Smooth muscle cell (in vitro differentiated cells): ENCODE measurements around the gene SYNGR1. TPM values are rescaled to one million over a fixed set of nuclear protein-coding genes. Genes with fewer than 3 reads are reported as not detected.

Source experiments
- DNase-seq: peaks from one replicate; lab custom pipeline; 2025; ENCODE audit not compliant: unreplicated experiment; lab: John Stamatoyannopoulos, UW
- H2AFZ ChIP-seq: fragments of 200-600 bp; sonication (generic); 2 replicates; pipeline ENCODE4 v1.6.0; 2016; ENCODE audit warnings: antibody characterized with exemption, low read depth, mild to moderate bottlenecking
- H3F3A ChIP-seq: fragments of 200-600 bp; sonication (generic); 2 replicates; pipeline ENCODE4 v1.6.0; 2017; ENCODE audit warnings: antibody characterized with exemption, low read depth
- H3K27ac ChIP-seq: fragments of 200-600 bp; sonication (generic); 2 replicates; pipeline ENCODE4 v1.5.1; 2016; ENCODE audit warnings: low read depth, mild to moderate bottlenecking
- H3K27me3 ChIP-seq: fragments of 200-600 bp; sonication (generic); 2 replicates; pipeline ENCODE4 v1.6.1; 2016; ENCODE audit warnings: low read depth, mild to moderate bottlenecking
- H3K36me3 ChIP-seq: fragments of 200-600 bp; sonication (generic); 2 replicates; pipeline ENCODE4 v1.5.1; 2016; ENCODE audit warnings: low read depth
- H3K4me1 ChIP-seq: fragments of 200-600 bp; sonication (generic); 2 replicates; pipeline ENCODE4 v1.5.1; 2016; ENCODE audit warnings: low read depth
- H3K4me2 ChIP-seq: fragments of 200-600 bp; sonication (generic); 2 replicates; pipeline ENCODE4 v1.6.0; 2016; ENCODE audit warnings: mild to moderate bottlenecking
- H3K4me3 ChIP-seq: fragments of 200-600 bp; sonication (generic); 2 replicates; pipeline ENCODE4 v1.5.1; 2016; ENCODE audit warnings: mild to moderate bottlenecking
- H3K79me2 ChIP-seq: fragments of 200-600 bp; sonication (generic); 2 replicates; pipeline ENCODE4 v1.6.0; 2016; ENCODE audit warnings: low read depth, mild to moderate bottlenecking
- H3K9ac ChIP-seq: fragments of 200-600 bp; sonication (generic); 2 replicates; pipeline ENCODE4 v1.6.0; 2016; ENCODE audit warnings: low read depth
- H3K9me3 ChIP-seq: fragments of 200-600 bp; sonication (generic); replicated peaks from 2 replicates; pipeline ENCODE4 v1.5.1; 2016; ENCODE audit warnings: low read depth
- H4K20me1 ChIP-seq: fragments of 200-600 bp; sonication (generic); 2 replicates; pipeline ENCODE4 v1.6.0; 2016; ENCODE audit warnings: low read depth
- CTCF ChIP-seq: fragments of 200-600 bp; sonication (generic); IDR thresholded peaks from 2 replicates; pipeline ENCODE4 v1.5.1; 2017; ENCODE audit warnings: borderline replicate concordance, mild to moderate bottlenecking, antibody characterized with exemption; ENCODE audit not compliant: insufficient read depth, poor library complexity, severe bottlenecking
- WGBS: methylation state at CpG from one replicate; pipeline ENCODE4 v1.1.7; 2016; ENCODE audit warnings: low lambda C conversion rate; 5-methylcytosine and 5-hydroxymethylcytosine counted together
- polyA plus RNA-seq: library from polyadenylated mRNA; unstranded; fragments of >200 nt; fragmentation: Nextera tagmentation; extraction: Ambion mirVana; gene quantifications from 2 replicates; pipeline ENCODE4 v1.2.1, GENCODE V29; 2016
- total RNA-seq: library from RNA; depleted of rRNA; stranded (reverse); fragments of >200 nt; gene quantifications from 2 replicates; pipeline ENCODE4 v1.2.3, GENCODE V29; 2014

The SYNGR1 gene
- total and polyA plus RNA-seq, 2 experiments from 2014 or later, result 26.7 to 58.0 TPM

DNA sequence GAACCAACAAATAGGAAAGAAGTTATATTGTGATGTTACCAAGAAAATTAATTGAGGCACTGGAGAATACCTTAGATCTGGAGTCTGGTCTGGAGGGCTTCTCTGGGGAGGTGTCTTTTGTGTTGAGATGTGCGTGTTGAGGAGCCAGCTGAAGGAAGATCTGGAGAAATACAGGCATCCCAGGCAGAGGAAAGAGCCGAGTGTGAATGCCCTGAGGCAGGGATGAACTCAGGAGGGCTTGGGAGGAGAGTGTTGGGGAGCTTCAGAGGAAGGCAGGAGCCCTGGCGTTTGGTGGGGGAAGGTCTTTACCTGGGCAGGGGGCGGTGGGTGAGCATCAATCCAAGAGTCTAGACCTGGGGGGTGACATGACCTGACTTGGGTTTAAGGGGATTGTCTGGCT lies 13.1 kb downstream of the SYNGR1 start:
- no peak for DNase-seq
- H3F3A ChIP-seq, result no peaks in the 10 kb centered on the region
- H4K20me1 ChIP-seq, result peaks cover 31% of the 10 kb centered on the region
- no peak overlapping the region for H3K27ac ChIP-seq
- no peaks in the 10 kb centered on the region for H3K4me1 ChIP-seq
- WGBS, result 81% methylated on average over 4 of the region's 4 CpGs
- no peak for TF ChIP-seq CTCF
- H3K4me2 ChIP-seq, result no peak overlapping the region
- no peak overlapping the region for H3K9ac ChIP-seq
- no peaks in the 10 kb centered on the region for H3K27me3 ChIP-seq
- no peaks in the 10 kb centered on the region for H3K36me3 ChIP-seq
- H3K9me3 ChIP-seq, result no peaks in the 10 kb centered on the region
- H2AFZ ChIP-seq, result no peak overlapping the region
- H3K4me3 ChIP-seq, result no peak overlapping the region
- H3K79me2 ChIP-seq, result no peaks in the 10 kb centered on the region

- 71% methylated on average over 19 of the region's 19 CpGs for WGBS
- Histone ChIP-seq H3K27ac (no peak overlapping the region), H3K79me2 (no peaks in the 10 kb centered on the region), H3K9me3 (no peaks in the 10 kb centered on the region), H2AFZ (no peak overlapping the region), H3K36me3 (no peaks in the 10 kb centered on the region), H3K4me2 (no peak overlapping the region), H3K4me3 (no peak overlapping the region), H3K27me3 (no peaks in the 10 kb centered on the region), H3F3A (no peaks in the 10 kb centered on the region), H4K20me1 (peaks cover 31% of the 10 kb centered on the region), H3K4me1 (no peaks in the 10 kb centered on the region), H3K9ac (no peak overlapping the region)
- TF ChIP-seq CTCF, result no peak
- DNase-seq, result no peak
Observed at GRCh38 chr22:39363751-39364515, 14.1 kb downstream of the SYNGR1 start.

GRCh38 chr22:39364714-39365491 lies 15.1 kb downstream of the SYNGR1 start:
- no peaks in the 10 kb centered on the region for H3F3A ChIP-seq
- peak; percentile 11 for TF ChIP-seq CTCF
- H3K9me3 ChIP-seq, result no peaks in the 10 kb centered on the region
- H3K79me2 ChIP-seq, result no peaks in the 10 kb centered on the region
- 75% methylated on average over 11 of the region's 11 CpGs for WGBS
- H4K20me1 ChIP-seq, result peaks cover 31% of the 10 kb centered on the region
- no peak overlapping the region for H3K4me3 ChIP-seq
- H3K4me2 ChIP-seq, result no peak overlapping the region
- H3K27me3 ChIP-seq, result no peaks in the 10 kb centered on the region
- H3K36me3 ChIP-seq, result no peaks in the 10 kb centered on the region
- no peak overlapping the region for H2AFZ ChIP-seq
- no peak for DNase-seq
- H3K4me1 ChIP-seq, result no peaks in the 10 kb centered on the region
- no peak overlapping the region for H3K9ac ChIP-seq
- no peak overlapping the region for H3K27ac ChIP-seq
